HepG2 (cell line): ENCODE measurements around the gene M1AP. TPM values are rescaled to one million over a fixed set of nuclear protein-coding genes. Genes with fewer than 3 reads are reported as not detected.

Experiments
- CENPX ChIP-seq: sonication (generic); formaldehyde crosslinking; IDR thresholded peaks from 2 replicates; pipeline ENCODE4 v1.9.0; 2021; ENCODE audit warnings: mild to moderate bottlenecking, missing genetic modification reagents, moderate library complexity
- HMG20B ChIP-seq: conservative IDR thresholded peaks from 2 replicates; pipeline ENCODE4 v1.6.1; 2016; ENCODE audit warnings: missing genetic modification reagents, missing compliant biosample characterization
- KDM4B ChIP-seq: sonication (generic); formaldehyde crosslinking; IDR thresholded peaks from 2 replicates; pipeline ENCODE4 v1.4.0; 2020; ENCODE audit warnings: missing genetic modification reagents
- MEF2D ChIP-seq: sonication (generic); formaldehyde crosslinking; IDR thresholded peaks from 2 replicates; pipeline ENCODE4 v1.5.1; 2020; ENCODE audit warnings: mild to moderate bottlenecking, missing genetic modification reagents
- NFYC ChIP-seq: IDR thresholded peaks from 2 replicates; pipeline ENCODE4 v1.6.1; 2016; ENCODE audit warnings: missing genetic modification reagents, missing compliant biosample characterization
- NRL ChIP-seq: sonication (generic); formaldehyde crosslinking; IDR thresholded peaks from 2 replicates; pipeline ENCODE4 v1.5.0; 2020; ENCODE audit warnings: missing genetic modification reagents, mild to moderate bottlenecking, moderate library complexity, borderline replicate concordance
- PAWR ChIP-seq: sonication (generic); formaldehyde crosslinking; IDR thresholded peaks from 2 replicates; pipeline ENCODE4 v1.4.0; 2020; ENCODE audit warnings: missing genetic modification reagents, mild to moderate bottlenecking, borderline replicate concordance
- POLR2AphosphoS2 ChIP-seq: IDR thresholded peaks from 2 replicates; pipeline ENCODE4 v1.6.1; 2011; ENCODE audit warnings: low read depth, low read length, improper control_type of control experiment
- PREB ChIP-seq: sonication (generic); formaldehyde crosslinking; IDR thresholded peaks from 2 replicates; pipeline ENCODE4 v1.4.0; 2020; ENCODE audit warnings: missing genetic modification reagents
- TBP ChIP-seq: sonication (generic); formaldehyde crosslinking; IDR thresholded peaks from 2 replicates; pipeline ENCODE4 v1.5.0; 2020; ENCODE audit warnings: missing genetic modification reagents
- TGIF2 ChIP-seq: IDR thresholded peaks from 2 replicates; pipeline ENCODE4 v1.6.1; 2016; ENCODE audit warnings: control low read depth, missing compliant biosample characterization
- UBTF ChIP-seq: sonication (generic); formaldehyde crosslinking; IDR thresholded peaks from 2 replicates; pipeline ENCODE4 v1.4.0; 2020; ENCODE audit warnings: mild to moderate bottlenecking, missing genetic modification reagents
- ZMYM2 ChIP-seq: sonication (generic); formaldehyde crosslinking; IDR thresholded peaks from 2 replicates; pipeline ENCODE4 v1.8.0; 2022; ENCODE audit warnings: mild to moderate bottlenecking, missing genetic modification reagents
- polyA plus RNA-seq, 8 experiments: library from polyadenylated mRNA; depleted of rRNA in 3 of 8; stranded (reverse) in 7 of 8; unstranded in 1 of 8; fragments of >200 nt; fragmentation: Illumina TruSeq in 4 of 8; extraction: Trizol in 4 of 8; gene quantifications; 2 replicates each; pipeline versions ENCODE4 v1.2.1 to v1.2.3, GENCODE V29; 2011 to 2016; ENCODE audit warnings: low read depth in 4 of 8, missing spikeins in 1 of 8, mixed read lengths in 1 of 8; ENCODE audit not compliant: insufficient read depth in 1 of 8
- total RNA-seq, 5 experiments: library from RNA; depleted of rRNA; stranded (reverse); fragments of >200 nt; fragmentation: Illumina TruSeq; extraction: Trizol; gene quantifications; 2 replicates each; pipeline ENCODE4 v1.2.3, GENCODE V29; 2016; ENCODE audit warnings: low read depth in 1 of 5
- TF ChIP-seq, protein P1 (sequence below): sonication (generic); IDR thresholded peaks from 2 replicates; pipeline ENCODE4 v1.6.1; 2016; ENCODE audit warnings: low read depth, borderline replicate concordance
- TF ChIP-seq, protein P2 (sequence below): sonication (generic); formaldehyde crosslinking; IDR thresholded peaks from 2 replicates; pipeline ENCODE4 v1.5.1; 2020; ENCODE audit warnings: missing genetic modification reagents, mild to moderate bottlenecking, borderline replicate concordance
- TF ChIP-seq, protein P3 (sequence below): sonication (generic); formaldehyde crosslinking; IDR thresholded peaks from 2 replicates; pipeline ENCODE4 v1.9.0; 2022; ENCODE audit warnings: missing genetic modification reagents, mild to moderate bottlenecking, borderline replicate concordance
- TF ChIP-seq, protein P4 (sequence below): sonication (generic); formaldehyde crosslinking; IDR thresholded peaks from 2 replicates; pipeline ENCODE4 v1.4.0; 2020; ENCODE audit warnings: missing genetic modification reagents, borderline replicate concordance
- TF ChIP-seq, protein P5 (sequence below): sonication (generic); formaldehyde crosslinking; IDR thresholded peaks from 2 replicates; pipeline ENCODE4 v1.5.0; 2020; ENCODE audit warnings: missing genetic modification reagents, mild to moderate bottlenecking, borderline replicate concordance

M1AP gene
- total and polyA plus RNA-seq, 2 of the 13 experiments (the other 11 are each of a cell fraction or from before 2014, with no cell fraction given), result not detected

DNA sequence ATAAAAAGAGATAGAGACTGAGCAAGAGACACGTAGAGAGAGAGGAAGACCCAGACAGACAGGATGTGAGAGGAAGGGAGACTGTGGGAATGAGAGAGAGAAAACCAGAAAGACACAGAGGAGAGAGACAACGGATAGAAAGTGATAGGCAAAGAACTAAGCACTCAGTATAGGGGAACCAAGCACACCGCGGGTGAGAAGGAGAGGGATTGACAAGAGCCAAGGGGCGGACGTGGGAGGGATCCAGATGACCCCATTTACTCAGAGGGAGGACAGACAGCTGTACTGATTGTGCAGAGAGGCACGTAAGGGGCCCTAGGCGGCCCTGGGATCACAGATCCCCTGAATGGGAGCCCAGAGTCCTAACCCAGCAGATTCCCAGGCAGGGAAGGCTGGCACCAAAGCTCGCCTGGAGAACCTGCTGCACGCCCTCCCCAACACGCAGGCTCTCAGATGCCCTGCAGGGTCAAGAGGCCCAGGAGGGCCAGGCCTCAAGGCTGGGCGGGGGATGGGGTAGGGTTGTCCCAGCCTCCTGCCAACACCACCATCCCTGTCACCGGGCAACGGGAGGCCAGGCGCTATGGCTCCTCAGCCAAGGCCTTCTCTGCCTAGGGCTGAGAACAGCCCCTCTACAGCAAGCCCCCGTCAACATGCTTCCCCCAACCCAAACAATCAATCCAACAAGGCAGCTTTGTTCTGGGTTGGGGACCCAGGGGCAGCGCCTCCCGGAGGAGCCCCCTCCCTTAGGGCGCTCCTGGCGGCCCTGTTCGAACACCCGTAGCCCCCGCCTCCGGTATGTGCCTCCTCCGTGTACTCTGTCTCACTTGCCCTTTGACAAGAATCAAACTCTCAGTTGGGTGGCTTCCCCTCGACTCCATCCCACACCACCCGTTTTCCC is 95.0 kb downstream of the M1AP start (continued):
- peak; percentile 49 for TF ChIP-seq UBTF (CRISPR knock-in tag)
- TF ChIP-seq NFYC, result no peak
- TF ChIP-seq KDM4B (CRISPR knock-in tag), result no peak
- TF ChIP-seq TBP (CRISPR knock-in tag), result no peak
- TF ChIP-seq HMG20B, result no peak
- TF ChIP-seq, protein P1, sequence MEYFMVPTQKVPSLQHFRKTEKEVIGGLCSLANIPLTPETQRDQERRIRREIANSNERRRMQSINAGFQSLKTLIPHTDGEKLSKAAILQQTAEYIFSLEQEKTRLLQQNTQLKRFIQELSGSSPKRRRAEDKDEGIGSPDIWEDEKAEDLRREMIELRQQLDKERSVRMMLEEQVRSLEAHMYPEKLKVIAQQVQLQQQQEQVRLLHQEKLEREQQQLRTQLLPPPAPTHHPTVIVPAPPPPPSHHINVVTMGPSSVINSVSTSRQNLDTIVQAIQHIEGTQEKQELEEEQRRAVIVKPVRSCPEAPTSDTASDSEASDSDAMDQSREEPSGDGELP, result peak; percentile 48; the same call in 1 of the 2 replicates
- TF ChIP-seq ZMYM2 (CRISPR knock-in tag), result no peak
- TF ChIP-seq, protein P2, sequence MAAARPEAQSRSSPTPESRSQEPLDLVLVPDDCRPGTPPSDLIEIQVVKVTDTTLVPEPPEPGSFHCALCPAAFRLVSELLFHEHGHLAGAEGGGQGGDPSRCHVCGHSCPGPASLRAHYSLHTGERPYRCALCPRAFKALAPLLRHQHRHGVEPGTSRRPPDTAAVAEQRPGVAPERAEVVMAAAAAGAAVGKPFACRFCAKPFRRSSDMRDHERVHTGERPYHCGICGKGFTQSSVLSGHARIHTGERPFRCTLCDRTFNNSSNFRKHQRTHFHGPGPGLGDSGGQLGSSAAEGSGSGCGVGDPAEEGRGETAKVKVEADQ (CRISPR knock-in tag), result no peak
- no peak for TF ChIP-seq CENPX
- TF ChIP-seq, protein P3, sequence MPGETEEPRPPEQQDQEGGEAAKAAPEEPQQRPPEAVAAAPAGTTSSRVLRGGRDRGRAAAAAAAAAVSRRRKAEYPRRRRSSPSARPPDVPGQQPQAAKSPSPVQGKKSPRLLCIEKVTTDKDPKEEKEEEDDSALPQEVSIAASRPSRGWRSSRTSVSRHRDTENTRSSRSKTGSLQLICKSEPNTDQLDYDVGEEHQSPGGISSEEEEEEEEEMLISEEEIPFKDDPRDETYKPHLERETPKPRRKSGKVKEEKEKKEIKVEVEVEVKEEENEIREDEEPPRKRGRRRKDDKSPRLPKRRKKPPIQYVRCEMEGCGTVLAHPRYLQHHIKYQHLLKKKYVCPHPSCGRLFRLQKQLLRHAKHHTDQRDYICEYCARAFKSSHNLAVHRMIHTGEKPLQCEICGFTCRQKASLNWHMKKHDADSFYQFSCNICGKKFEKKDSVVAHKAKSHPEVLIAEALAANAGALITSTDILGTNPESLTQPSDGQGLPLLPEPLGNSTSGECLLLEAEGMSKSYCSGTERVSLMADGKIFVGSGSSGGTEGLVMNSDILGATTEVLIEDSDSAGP (CRISPR knock-in tag), result 0 out of 2 replicates have a peak, but pooled peaks have one; percentile 54
- TF ChIP-seq POLR2AphosphoS2, result no peak
- TF ChIP-seq PAWR (CRISPR knock-in tag), result no peak
- 0 out of 2 replicates have a peak, but pooled peaks have one; percentile 38 for TF ChIP-seq NRL (CRISPR knock-in tag)
- TF ChIP-seq, protein P4, sequence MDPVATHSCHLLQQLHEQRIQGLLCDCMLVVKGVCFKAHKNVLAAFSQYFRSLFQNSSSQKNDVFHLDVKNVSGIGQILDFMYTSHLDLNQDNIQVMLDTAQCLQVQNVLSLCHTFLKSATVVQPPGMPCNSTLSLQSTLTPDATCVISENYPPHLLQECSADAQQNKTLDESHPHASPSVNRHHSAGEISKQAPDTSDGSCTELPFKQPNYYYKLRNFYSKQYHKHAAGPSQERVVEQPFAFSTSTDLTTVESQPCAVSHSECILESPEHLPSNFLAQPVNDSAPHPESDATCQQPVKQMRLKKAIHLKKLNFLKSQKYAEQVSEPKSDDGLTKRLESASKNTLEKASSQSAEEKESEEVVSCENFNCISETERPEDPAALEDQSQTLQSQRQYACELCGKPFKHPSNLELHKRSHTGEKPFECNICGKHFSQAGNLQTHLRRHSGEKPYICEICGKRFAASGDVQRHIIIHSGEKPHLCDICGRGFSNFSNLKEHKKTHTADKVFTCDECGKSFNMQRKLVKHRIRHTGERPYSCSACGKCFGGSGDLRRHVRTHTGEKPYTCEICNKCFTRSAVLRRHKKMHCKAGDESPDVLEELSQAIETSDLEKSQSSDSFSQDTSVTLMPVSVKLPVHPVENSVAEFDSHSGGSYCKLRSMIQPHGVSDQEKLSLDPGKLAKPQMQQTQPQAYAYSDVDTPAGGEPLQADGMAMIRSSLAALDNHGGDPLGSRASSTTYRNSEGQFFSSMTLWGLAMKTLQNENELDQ (CRISPR knock-in tag), result no peak
- TF ChIP-seq TGIF2 (CRISPR knock-in tag), result no peak
- TF ChIP-seq, protein P5, sequence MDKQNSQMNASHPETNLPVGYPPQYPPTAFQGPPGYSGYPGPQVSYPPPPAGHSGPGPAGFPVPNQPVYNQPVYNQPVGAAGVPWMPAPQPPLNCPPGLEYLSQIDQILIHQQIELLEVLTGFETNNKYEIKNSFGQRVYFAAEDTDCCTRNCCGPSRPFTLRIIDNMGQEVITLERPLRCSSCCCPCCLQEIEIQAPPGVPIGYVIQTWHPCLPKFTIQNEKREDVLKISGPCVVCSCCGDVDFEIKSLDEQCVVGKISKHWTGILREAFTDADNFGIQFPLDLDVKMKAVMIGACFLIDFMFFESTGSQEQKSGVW (CRISPR knock-in tag), result no peak
- TF ChIP-seq PREB (CRISPR knock-in tag), result no peak
- no peak for TF ChIP-seq MEF2D (CRISPR knock-in tag)
